22Rv1 (cell line): ENCODE measurements around the gene TMEM217.

Experiments used
- H3K27ac ChIP-seq: fragments of 450-650 bp; 2 replicates; pipeline ENCODE4 v1.5.1; 2017
- ZFX ChIP-seq: fragments of 450-650 bp; IDR thresholded peaks from 2 replicates; pipeline ENCODE4 v1.6.1; 2017; ENCODE audit warnings: antibody characterized with exemption, borderline replicate concordance
- TF ChIP-seq, protein P1 (sequence below): fragments of 450-650 bp; IDR thresholded peaks from 2 replicates; pipeline ENCODE4 v1.5.1; 2017; ENCODE audit warnings: mild to moderate bottlenecking

The TMEM217 gene

DNA sequence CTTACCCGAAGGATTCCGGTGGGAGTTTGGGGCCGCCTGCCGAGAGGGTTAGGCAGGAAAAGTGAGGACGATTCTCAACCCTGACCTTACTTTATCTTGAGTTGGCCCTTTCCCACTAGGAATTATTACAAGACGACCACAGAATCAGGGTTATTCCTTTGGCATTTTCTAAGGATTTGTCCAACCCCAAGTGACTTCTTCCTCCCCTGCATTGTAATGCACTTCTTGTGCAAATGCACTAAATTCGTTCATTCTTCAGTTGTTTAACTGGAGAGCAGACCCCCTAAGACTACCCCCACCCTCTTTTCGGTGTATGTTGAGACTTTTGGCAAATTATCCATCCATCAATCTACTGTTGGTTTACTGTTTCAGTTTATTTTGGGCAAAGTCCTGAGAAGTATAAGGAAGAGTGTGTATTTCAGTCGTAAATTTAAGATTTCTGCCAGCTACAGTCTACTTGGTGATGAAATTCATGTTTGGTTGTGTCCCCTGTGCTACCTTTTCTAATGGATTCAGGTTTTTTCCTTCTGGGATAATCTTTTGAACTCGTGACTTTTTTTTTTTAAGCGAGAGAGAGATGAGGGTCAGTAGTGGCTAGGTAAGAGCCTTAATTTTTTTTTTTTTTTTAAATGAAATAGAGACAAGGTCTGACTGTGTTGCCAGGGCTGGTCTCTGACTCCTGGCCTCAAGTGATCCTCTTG lies 611 bp upstream of the TMEM217 start:
- no peak overlapping the region for H3K27ac ChIP-seq
- TF ChIP-seq ZFX, result no peak
- TF ChIP-seq, protein P1, sequence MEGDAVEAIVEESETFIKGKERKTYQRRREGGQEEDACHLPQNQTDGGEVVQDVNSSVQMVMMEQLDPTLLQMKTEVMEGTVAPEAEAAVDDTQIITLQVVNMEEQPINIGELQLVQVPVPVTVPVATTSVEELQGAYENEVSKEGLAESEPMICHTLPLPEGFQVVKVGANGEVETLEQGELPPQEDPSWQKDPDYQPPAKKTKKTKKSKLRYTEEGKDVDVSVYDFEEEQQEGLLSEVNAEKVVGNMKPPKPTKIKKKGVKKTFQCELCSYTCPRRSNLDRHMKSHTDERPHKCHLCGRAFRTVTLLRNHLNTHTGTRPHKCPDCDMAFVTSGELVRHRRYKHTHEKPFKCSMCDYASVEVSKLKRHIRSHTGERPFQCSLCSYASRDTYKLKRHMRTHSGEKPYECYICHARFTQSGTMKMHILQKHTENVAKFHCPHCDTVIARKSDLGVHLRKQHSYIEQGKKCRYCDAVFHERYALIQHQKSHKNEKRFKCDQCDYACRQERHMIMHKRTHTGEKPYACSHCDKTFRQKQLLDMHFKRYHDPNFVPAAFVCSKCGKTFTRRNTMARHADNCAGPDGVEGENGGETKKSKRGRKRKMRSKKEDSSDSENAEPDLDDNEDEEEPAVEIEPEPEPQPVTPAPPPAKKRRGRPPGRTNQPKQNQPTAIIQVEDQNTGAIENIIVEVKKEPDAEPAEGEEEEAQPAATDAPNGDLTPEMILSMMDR, result no peak

DNA sequence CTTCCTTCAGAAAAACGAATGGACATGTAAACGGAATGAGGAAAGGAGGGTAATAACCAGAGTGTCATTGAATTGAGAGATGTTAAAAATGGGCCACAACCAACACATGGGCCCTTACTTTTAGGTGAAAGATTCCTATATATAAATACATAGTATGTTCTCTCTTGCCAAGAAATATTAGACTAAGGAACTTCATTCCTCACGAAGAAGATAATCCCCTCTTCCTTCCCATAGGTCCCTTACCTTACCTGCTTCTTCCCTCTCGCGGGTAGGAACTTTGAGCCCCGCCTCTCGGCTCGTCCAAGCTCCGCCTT lies 667 bp downstream of the TMEM217 start:
- no peak overlapping the region for H3K27ac ChIP-seq
- TF ChIP-seq, protein P1, result no peak
- no peak for TF ChIP-seq ZFX

DNA sequence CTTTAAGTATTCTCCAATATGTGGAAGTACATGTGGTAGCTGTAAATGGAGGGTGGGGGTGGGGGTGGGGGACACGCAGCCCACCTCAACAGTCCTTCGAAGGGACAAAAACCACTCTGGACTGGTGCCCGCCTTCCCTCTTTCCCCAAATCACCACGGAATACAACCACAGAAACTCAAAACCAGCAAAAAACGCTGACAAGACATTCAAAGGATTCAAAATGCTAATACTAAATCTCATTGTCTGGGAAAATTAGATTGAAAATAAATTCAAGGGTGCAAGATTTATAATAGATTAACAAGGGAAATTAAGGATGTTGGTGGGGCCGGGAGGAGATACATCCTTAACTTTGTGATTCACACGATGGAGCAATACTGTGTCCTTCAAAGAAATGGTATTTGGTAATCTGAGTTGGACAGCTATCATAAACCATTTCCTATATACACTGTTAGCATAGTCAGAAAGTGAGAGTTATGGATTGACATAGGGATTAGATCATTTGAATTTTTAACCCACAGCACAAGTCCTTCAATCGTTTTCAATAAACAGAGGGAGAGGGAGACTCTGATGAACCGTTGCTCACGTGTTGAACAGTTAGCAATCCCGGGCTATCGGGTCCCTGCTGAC lies 1.1 kb downstream of the TMEM217 start:
- no peak overlapping the region for H3K27ac ChIP-seq

DNA sequence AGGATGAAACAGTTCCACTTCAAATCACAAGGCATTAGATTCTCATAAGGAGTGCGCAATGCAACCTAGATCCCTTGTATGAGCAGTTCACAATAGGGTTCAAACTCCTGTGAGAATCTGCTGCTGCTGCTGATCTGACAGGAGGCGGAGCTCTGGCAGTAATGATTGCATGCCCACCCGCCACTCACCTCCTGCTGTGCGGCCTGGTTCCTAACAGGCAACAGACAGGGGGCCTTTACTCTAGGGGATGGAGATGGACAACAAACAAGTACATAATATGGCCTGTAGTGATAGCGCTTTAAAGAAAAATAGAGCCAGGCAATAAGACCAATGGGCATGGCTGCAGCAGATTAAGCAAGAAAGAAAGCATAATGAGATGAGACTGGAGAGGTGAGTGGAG lies 3.1 kb downstream of the TMEM217 start:
- TF ChIP-seq, protein P1, result no peak
- TF ChIP-seq ZFX, result no peak
- no peak overlapping the region for H3K27ac ChIP-seq

More for the DNA sequence above, 1.1 kb downstream of the TMEM217 start:
- TF ChIP-seq, protein P1, result no peak
- TF ChIP-seq ZFX, result no peak

DNA sequence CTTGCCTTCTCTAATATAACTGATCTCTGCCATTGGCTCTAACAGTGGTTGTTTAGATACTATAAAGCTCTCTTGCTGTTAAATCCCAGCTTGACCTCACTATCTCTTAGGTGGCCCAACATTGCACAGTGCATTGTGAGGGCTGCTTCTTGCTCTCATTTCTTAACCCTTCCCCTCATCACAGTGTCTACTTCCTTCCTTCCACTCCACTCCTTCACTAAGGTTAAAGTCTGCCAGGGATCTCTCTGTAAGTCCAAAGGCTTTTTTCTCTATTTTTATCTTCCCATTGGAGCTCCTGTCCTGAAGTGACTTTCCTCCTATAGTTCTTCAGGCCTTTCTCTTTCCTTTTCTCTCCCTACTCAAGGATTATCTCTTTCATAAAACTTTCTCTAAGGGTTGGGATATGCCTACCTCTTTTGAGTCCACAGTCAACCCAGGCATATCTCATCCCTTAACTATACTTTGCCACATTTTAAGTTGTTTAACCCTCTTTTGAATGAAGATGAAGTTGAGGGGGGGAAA lies 4.4 kb downstream of the TMEM217 start:
- TF ChIP-seq, protein P1, result no peak
- TF ChIP-seq ZFX, result no peak

DNA sequence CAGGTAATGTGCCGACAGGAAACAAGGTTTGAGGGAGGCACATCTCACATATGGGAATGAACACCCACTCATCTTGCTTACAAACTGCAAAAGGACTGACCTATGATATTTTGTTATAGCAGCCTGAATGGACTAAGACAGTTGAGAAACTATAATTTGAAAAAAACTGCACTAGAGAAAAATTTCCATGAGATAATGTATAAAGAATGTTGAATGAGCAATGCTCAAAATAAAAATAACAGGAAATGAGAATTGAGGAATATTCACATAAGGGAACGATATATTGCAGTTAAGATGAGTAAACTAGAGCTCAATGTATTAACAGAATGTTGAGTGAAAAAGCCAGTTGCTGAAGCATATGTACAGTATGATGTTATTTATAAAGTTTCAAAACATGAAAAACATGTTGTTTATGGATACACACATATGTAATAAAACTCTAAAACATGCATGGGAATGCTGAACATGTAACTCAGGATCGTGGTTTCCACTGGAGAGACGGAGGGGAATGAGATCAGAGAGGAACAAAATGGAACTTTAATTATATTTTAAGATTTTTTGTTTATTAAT lies 6.6 kb downstream of the TMEM217 start:
- no peak overlapping the region for H3K27ac ChIP-seq
- TF ChIP-seq ZFX, result no peak
- TF ChIP-seq, protein P1, result no peak

More for the DNA sequence above, 4.4 kb downstream of the TMEM217 start:
- no peak overlapping the region for H3K27ac ChIP-seq
